HCT116 (cell line): ENCODE measurements around the gene SRP68. TPM values are rescaled to one million over a fixed set of nuclear protein-coding genes. Genes with fewer than 3 reads are reported as not detected.

Experiments
- ATAC-seq: fragments of 200-7000 bp; cut with Tn5 transposase; 2 replicates; pipeline ENCODE4 v1.9.1; 2020; ENCODE audit warnings: mild to moderate bottlenecking, moderate library complexity
- BruUV-seq: library from RNA; stranded (reverse); fragments of 400-500 nt; replicated peaks from 2 replicates; lab custom pipeline; 2021; lab: Mats Ljungman, UMichigan
- CTCF ChIA-PET: fragments of 300-600 bp; sonication (Branson Sonifier 250); formaldehyde crosslinking; loops from one replicate; lab custom pipeline; 2021; ENCODE audit warnings: antibody characterized with exemption; lab: Charles Lee
- POLR2A ChIA-PET: fragments of 300-600, 350-600 bp; sonication (Branson Sonifier 250); formaldehyde crosslinking; loops from one replicate; lab custom pipeline; 2021; ENCODE audit warnings: antibody characterized with exemption; lab: Charles Lee
- RAD21 ChIA-PET, 2 experiments: fragments of 300-600 bp; sonication (Branson Sonifier 250); formaldehyde crosslinking; loops; one replicate each; lab custom pipeline; 2023; ENCODE audit warnings: low total read pairs in 2 of 2; ENCODE audit not compliant: uncharacterized antibody in 2 of 2, unreplicated experiment in 2 of 2, low non-redundant PET in 1 of 2; lab: Charles Lee
- DNase-seq: peaks from one replicate; pipeline ENCODE4 v3.0.0-alpha.2; 2010; ENCODE audit warnings: low read depth, low spot score
- H2AFZ ChIP-seq: fragments of 200-600 bp; shearing (Covaris generic), sonication (generic); 2 replicates; pipeline ENCODE4 v1.6.1; 2017; ENCODE audit warnings: low read depth, mixed run types, mixed read lengths, antibody characterized with exemption, low read length; ENCODE audit not compliant: poor library complexity, severe bottlenecking
- H3K27ac ChIP-seq: 2 replicates; pipeline ENCODE4 v1.5.1; 2012; ENCODE audit warnings: low read depth, low read length
- H3K27me3 ChIP-seq: fragments of 200-600 bp; sonication (generic); 2 replicates; pipeline ENCODE4 v1.6.1; 2016; ENCODE audit warnings: mixed run types, low read length, mixed read lengths; ENCODE audit not compliant: insufficient read depth
- H3K36me3 ChIP-seq, 2 experiments: fragments of 200-500 bp in 1 of 2; fragments of 200-600 bp in 1 of 2; sonication (Bioruptor generic) in 1 of 2; sonication (generic) in 1 of 2; 2 replicates each; pipeline versions ENCODE4 v1.5.1 to v1.6.1; 2014 to 2016; ENCODE audit warnings: low read length in 2 of 2, inconsistent platforms in 1 of 2, mixed read lengths in 1 of 2, mixed run types in 1 of 2; ENCODE audit not compliant: insufficient read depth in 2 of 2, control insufficient read depth in 1 of 2
- H3K4me1 ChIP-seq, 2 experiments: fragments of 200-600 bp in 1 of 2; sonication (generic) in 1 of 2; 2 replicates each; pipeline versions ENCODE4 v1.5.1 to v1.6.1; 2012 to 2017; ENCODE audit warnings: low read length in 2 of 2, inconsistent platforms in 1 of 2, mild to moderate bottlenecking in 1 of 2, mixed read lengths in 1 of 2, mixed run types in 1 of 2, moderate library complexity in 1 of 2; ENCODE audit not compliant: insufficient read depth in 2 of 2, control insufficient read depth in 1 of 2
- H3K4me2 ChIP-seq: fragments of 200-600 bp; sonication (generic); 2 replicates; pipeline ENCODE4 v1.6.1; 2017; ENCODE audit warnings: mixed run types, low read length, mixed read lengths
- H3K4me3 ChIP-seq, 2 experiments: fragments of 200-600 bp in 1 of 2; sonication (generic) in 1 of 2; replicated peaks in 1 of 2; 2 replicates each; pipeline ENCODE4 v1.5.1; 2011 to 2016; ENCODE audit warnings: low read length in 2 of 2, control low read depth in 1 of 2, low read depth in 1 of 2, mild to moderate bottlenecking in 1 of 2, mixed read lengths in 1 of 2, mixed run types in 1 of 2
- H3K79me2 ChIP-seq: fragments of 200-600 bp; sonication (generic); 2 replicates; pipeline ENCODE4 v1.6.1; 2017; ENCODE audit warnings: mild to moderate bottlenecking, mixed run types, low read length, moderate library complexity, mixed read lengths; ENCODE audit not compliant: insufficient read depth
- H3K9ac ChIP-seq: fragments of 200-600 bp; sonication (generic); 2 replicates; pipeline ENCODE4 v1.6.1; 2016; ENCODE audit warnings: low read length, mixed read lengths
- H3K9me2 ChIP-seq: fragments of 200-600 bp; sonication (generic), shearing (Covaris generic); 2 replicates; pipeline ENCODE4 v1.6.1; 2017; ENCODE audit warnings: mixed run types, mild to moderate bottlenecking, moderate library complexity; ENCODE audit not compliant: insufficient read depth
- H3K9me3 ChIP-seq, 2 experiments: fragments of 200-500 bp in 1 of 2; fragments of 200-600 bp in 1 of 2; sonication (Bioruptor generic) in 1 of 2; sonication (generic) in 1 of 2; 2 replicates each; pipeline ENCODE4 v1.6.1; 2014 to 2017; ENCODE audit warnings: low read length in 2 of 2, mixed read lengths in 2 of 2, inconsistent platforms in 1 of 2, low read depth in 1 of 2, mild to moderate bottlenecking in 1 of 2, mixed run types in 1 of 2, moderate library complexity in 1 of 2; ENCODE audit not compliant: control insufficient read depth in 1 of 2, insufficient read depth in 1 of 2
- H4K20me1 ChIP-seq: fragments of 200-600 bp; sonication (generic), shearing (Covaris generic); 2 replicates; pipeline ENCODE4 v1.6.1; 2017; ENCODE audit warnings: mixed run types, mild to moderate bottlenecking, moderate library complexity; ENCODE audit not compliant: insufficient read depth
- CEBPB ChIP-seq: IDR thresholded peaks from 2 replicates; pipeline ENCODE4 v1.6.1; 2012; ENCODE audit warnings: low read depth
- JUND ChIP-seq: IDR thresholded peaks from 2 replicates; pipeline ENCODE4 v1.6.1; 2012
- REST ChIP-seq: IDR thresholded peaks from 2 replicates; pipeline ENCODE4 v1.6.1; 2012; ENCODE audit warnings: low read depth
- SIN3A ChIP-seq: IDR thresholded peaks from 2 replicates; pipeline ENCODE4 v1.6.1; 2012; ENCODE audit warnings: low read depth
- YY1 ChIP-seq: IDR thresholded peaks from 2 replicates; pipeline ENCODE4 v1.6.1; 2011; ENCODE audit warnings: low read length, low read depth, moderate library complexity, mild to moderate bottlenecking; ENCODE audit not compliant: insufficient replicate concordance; ENCODE audit errors: extremely low read depth
- ZFX ChIP-seq: fragments of 450-650 bp; IDR thresholded peaks from 2 replicates; pipeline ENCODE4 v1.6.1; 2017
- intact Hi-C: fragments of 100-400 bp; cut with micrococcal nuclease; formaldehyde crosslinking; loops from 2 replicates; pipeline ENCODE4 v1.10.0; 2022
- total RNA-seq: library from RNA; stranded (reverse); gene quantifications from one replicate; pipeline ENCODE4 v1.2.1, GENCODE V29; 2021; ENCODE audit not compliant: unreplicated experiment

Gene SRP68
- total RNA-seq, 1 experiment from 2014 or later, result 152 TPM

DNA sequence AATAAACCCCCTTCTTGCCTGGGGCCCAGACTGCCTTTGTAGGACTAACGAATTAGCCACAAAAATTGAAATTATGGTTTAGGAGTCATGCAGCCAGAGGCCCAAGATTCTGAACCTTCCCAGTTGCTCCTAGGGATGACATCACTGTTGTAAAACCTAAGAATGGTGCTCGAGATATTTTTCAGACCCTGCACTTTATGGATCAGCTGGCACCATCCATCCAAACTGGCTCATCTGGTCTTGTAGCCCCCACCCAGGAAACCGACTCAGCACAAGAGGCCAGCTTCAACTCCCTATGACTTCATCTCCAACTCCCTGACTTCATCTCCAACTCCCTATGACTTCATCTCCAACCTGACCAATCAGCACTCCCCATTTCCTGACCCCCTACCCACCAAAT is 34.3 kb downstream of the SRP68 start:
- no peak for TF ChIP-seq JUND
- 0 out of 2 replicates have a peak, but pooled peaks have one; percentile 21 for TF ChIP-seq SIN3A
- TF ChIP-seq YY1, result no peak
- TF ChIP-seq CEBPB, result no peak
- TF ChIP-seq, all 23 proteins: peak for 1
- POLR2A ChIA-PET, result no interaction called here
- RAD21 ChIA-PET, result no interaction called here
- CTCF ChIA-PET, result no interaction called here
- no peaks in the 10 kb centered on the region for H3K27me3 ChIP-seq
- no peak overlapping the region for H3K4me2 ChIP-seq
- H2AFZ ChIP-seq, result no peak overlapping the region
- H3K4me1 ChIP-seq, result no peaks in the 10 kb centered on the region
- H4K20me1 ChIP-seq, result no peaks in the 10 kb centered on the region
- no peak overlapping the region for H3K27ac ChIP-seq
- BruUV-seq, result no TSS peak
- DNase-seq (no peak), ATAC-seq (no peak)
- H3K9me2 ChIP-seq, result no peaks in the 10 kb centered on the region
- H3K9ac ChIP-seq, result no peak overlapping the region
- intact Hi-C loops, result no loop called here
- H3K79me2 ChIP-seq, result no peaks in the 10 kb centered on the region
- H3K36me3 ChIP-seq, result peaks cover 37 to 41% of the 10 kb centered on the region in 2 experiments
- no peaks in the 10 kb centered on the region for H3K9me3 ChIP-seq
- H3K4me3 ChIP-seq, result no peak overlapping the region

DNA sequence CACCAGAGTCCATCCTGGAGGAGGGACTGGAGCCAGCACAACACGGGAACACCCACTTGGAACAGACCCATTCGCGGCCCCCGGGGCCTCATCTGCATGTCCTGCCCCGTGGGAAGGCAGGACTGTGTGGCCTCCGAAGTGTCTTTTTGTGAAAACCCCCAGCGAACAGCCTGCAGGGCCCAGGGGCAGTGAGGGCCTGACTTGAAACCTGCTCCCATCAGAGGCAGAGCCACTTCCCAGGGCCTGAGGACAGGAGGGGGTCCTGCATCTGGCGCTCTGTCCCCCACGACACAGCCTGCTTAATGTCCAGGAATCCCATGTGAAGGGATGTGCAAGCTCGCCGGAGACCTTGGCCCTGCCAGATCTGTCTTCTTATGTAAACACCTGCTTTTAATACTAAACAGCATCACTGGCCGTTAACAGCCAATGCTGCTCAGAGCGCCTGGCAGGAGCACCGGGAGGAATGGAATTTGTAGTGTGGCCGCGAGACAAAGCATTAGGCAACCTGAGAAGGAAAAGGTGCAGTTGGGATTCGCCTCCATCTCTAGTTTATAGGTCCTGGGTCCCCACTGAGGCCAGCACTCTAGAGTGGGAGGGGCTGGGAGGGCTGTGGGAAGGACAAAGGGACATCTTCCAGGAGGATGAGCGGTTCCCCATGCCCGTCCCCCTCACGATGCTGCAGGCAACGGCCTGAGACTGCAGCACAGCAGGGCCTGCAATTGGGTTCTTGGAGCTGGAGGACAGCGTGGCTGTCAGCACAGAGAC is 35.6 kb downstream of the SRP68 start:
- no peak for TF ChIP-seq ZFX
- TF ChIP-seq REST, result no peak
- Histone ChIP-seq H3K36me3 (peaks cover 34 to 35% of the 10 kb centered on the region in 2 experiments), H4K20me1 (no peaks in the 10 kb centered on the region), H3K27me3 (no peaks in the 10 kb centered on the region), H3K27ac (no peak overlapping the region), H3K4me3 (no peak overlapping the region), H2AFZ (no peak overlapping the region), H3K4me1 (peaks cover 5 to 9% of the 10 kb centered on the region in 2 experiments; a peak in 2 of 4 replicates), H3K79me2 (no peaks in the 10 kb centered on the region), H3K4me2 (no peak overlapping the region), H3K9me2 (no peaks in the 10 kb centered on the region), H3K9ac (no peak overlapping the region), H3K9me3 (no peaks in the 10 kb centered on the region)
- ChIA-PET RAD21 (no interaction called here), POLR2A (no interaction called here), CTCF (no interaction called here)
- ATAC-seq, result no peak
- BruUV-seq, result no TSS peak
- DNase-seq, result no peak
- intact Hi-C loops, result no loop called here
